ENCODE measurements around the gene RASSF6.
"Not testable (repeated sequence)": the region's sequence is repeated elsewhere in the genome, so short reads cannot be mapped to it uniquely, and the experiment has no call there.

Gene RASSF6

GRCh38 chr4:73573794-73574528, 46.3 kb downstream of the RASSF6 start:
- FAIRE-seq, result no peak

- not testable (repeated sequence) for FAIRE-seq
These were observed 69.4 kb downstream of the RASSF6 start for GRCh38 chr4:73550865-73551264.

GRCh38 chr4:73544620-73545019, 75.6 kb downstream of the RASSF6 start:
- no peak for FAIRE-seq

- no peak for FAIRE-seq
These were observed 79.0 kb downstream of the RASSF6 start for GRCh38 chr4:73541251-73541650.

GRCh38 chr4:73540826-73541225, 79.4 kb downstream of the RASSF6 start:
- FAIRE-seq, result no peak

- no peak for FAIRE-seq
These were observed 80.8 kb downstream of the RASSF6 start for GRCh38 chr4:73539386-73539785.

- no peak for FAIRE-seq
These were observed 82.1 kb downstream of the RASSF6 start for GRCh38 chr4:73538162-73538561.

- FAIRE-seq, result no peak
These were observed 86.5 kb downstream of the RASSF6 start for GRCh38 chr4:73533515-73534422.

GRCh38 chr4:73528171-73528570, 92.1 kb downstream of the RASSF6 start:
- FAIRE-seq, result no peak

GRCh38 chr4:73527196-73527595, 93.0 kb downstream of the RASSF6 start:
- no peak for FAIRE-seq

GRCh38 chr4:73525611-73526010, 94.6 kb downstream of the RASSF6 start:
- no peak for FAIRE-seq

- no peak for FAIRE-seq
These were observed 97.1 kb downstream of the RASSF6 start for GRCh38 chr4:73523126-73523525.
